ENCODE measurements around the gene ZCCHC14.
"Not testable (repeated sequence)": the region's sequence is repeated elsewhere in the genome, so short reads cannot be mapped to it uniquely, and the experiment has no call there.

ZCCHC14 gene

DNA sequence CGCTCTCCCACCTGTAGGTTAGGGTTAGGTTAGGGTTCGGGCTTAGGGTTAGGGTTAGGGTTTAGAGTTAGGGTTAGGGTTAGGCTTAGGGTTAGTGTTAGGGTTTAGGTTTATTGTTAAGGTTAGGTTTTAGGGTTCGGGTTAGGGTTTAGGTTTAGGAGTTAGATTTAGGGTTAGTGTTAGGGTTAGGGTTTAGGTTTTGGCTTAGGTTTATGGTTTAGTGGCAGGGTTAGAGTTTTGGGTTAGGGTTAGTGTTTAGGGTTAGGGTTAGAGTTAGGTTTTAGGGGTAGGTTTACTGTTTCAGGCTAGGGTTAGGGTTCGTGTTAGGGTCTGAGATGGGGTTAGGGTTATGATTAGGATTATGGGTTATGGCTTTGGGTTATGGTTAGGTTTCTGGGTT, 31.6 kb upstream of the ZCCHC14 start:
- no peak for DNase-seq (ENCODE audit: low spot score)

DNA sequence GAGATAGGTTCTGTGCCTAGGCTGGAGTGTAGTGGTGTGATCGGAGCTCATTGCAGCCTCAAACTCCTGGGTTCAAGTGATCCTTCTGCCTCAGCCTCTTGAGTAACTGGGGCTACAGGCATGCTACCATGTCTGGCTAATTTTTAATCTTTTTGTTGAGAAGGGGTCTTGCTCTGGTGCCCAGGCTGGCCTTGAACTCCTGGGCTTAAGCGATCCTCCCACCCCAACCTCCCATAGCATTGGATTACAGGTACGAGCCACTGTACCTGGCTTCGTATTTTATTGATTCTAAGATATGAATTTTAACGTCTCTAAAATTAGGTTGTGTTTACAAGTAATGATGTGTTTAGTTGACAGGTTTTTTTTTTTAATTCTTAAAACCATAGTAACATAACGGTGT, 30.8 kb upstream of the ZCCHC14 start:
- not testable (repeated sequence) for DNase-seq (ENCODE audit: low spot score)

DNA sequence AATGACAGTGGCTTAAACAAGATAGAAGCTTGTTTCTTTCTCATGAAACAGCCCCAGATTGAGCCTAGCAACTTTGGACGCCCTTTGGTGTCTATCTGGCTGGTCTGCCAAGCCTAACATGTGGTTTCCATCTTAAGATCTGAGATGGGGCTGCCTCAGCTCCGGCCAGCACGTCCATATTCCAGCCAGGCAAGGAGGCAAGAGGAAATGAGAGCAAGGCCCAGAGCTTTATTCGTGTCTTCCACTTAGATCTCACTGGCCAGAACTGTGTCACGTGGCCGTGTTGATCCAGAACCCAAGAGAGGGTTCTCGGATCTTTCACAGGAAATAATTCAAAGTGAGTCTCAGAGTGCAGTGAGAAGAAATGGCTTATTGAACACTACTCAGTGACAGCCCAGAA, 28.9 kb upstream of the ZCCHC14 start:
- DNase-seq (ENCODE audit: low spot score) = not testable (repeated sequence)

DNA sequence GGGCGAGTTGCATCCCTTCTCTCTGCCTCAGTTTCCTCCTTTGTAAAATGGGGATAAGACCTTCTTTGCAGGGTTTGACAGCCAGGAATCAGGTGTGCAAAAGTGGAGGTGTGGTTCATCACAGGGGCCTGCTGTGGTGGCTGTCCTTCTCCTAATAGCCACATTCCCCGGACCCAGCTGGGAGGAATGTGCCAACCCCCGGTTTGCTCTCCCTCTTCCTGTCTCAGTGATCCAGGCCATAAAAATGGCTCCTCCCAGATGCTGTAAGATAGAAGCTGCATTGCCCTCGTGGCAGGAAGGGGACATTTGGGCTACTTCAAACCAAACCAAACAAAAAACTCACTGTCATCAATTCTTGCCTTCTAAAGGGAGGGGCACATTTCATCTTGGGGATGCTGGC, 26.3 kb upstream of the ZCCHC14 start:
- not testable (repeated sequence) for DNase-seq (ENCODE audit: low spot score)

DNA sequence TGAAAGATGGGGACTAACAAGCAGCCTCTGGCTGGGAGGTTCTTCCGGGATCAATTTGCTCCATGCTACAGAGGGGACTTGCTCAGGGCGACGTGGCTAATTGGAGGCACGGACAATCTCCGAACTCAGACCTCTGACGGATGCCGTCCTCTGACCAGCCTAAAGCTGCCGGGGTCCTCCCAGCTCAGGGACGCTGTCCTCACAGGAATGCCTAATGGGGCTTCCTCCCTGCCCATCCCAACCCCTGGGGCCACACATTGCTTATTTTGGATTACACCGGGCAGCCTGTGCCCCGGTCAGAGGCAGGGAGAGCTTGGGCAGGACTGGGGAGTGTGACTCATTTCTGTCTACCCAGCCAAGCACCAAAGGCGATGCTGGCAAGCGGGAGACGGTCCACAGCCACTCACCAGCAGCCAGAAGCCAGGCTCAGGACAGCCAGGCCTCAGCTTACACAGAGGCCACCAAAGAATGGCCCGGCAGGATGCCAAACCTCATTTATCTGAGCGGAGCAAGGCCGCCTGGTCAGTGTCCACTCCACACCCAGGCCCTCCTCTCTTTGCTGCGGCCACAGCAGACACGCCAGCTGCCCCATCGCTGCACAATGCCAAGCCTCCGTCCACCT, 25.7 kb upstream of the ZCCHC14 start:
- not testable (repeated sequence) for DNase-seq (ENCODE audit: low spot score)

DNA sequence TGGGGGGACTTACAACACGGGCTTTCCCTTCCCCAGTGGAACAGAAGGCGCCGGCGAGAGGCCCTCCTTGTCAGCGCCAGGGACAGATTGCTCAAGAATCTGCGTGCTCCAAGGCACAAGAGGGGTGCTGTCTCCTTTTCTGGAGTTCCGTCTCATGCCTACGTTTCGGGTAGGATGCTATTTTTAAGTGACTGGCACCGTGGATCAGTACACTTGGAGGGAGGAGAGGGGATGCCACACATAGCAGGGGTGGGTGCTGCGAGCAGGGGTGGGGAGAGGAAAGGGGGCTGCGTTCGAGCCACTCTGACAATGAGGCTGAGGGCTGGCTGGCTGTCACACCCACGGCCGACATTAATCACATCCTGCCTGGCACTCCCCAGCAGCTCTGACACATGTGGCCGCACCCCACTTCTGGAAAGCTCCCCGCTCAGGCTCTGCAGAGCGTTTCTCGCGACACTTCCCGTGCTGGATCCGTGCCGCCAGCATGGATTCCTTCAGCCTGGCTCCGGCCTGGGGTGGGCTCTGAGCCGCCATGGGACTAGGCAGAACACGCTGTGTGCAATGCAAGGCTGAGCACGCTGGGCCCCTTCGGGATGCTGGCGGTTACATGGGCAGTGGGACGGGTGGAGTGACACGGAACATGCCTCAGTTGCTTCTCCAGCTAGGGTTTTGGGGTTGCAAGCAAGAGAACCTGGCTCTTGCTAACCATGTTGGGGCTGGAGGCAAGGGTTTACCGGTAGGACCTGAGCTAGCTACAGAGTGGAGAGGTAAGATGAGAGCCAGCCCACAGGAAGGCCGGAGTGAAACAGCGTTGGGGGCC, 25.0 kb upstream of the ZCCHC14 start:
- DNase-seq (ENCODE audit: low spot score) = not testable (repeated sequence)

DNA sequence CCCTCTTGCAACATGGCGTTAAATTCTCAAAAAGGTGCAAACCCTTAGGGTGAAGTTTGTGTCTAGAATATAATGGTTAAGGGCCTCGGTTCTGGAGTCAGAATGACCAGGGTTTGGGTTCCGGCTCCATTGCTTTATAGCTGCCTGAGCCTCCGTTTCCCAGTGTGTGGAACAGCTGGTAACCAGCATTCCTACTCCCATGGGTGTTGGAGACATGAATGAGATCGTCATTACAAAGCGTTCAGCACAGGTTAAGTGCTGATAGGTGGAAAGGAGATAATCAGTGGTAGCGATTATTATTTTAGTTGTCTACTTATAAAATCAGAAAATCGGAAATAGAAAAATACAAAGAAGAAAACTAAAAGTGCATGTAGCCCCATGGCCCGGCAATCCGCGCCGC, 23.5 kb upstream of the ZCCHC14 start:
- no peak for DNase-seq (ENCODE audit: low spot score)

DNA sequence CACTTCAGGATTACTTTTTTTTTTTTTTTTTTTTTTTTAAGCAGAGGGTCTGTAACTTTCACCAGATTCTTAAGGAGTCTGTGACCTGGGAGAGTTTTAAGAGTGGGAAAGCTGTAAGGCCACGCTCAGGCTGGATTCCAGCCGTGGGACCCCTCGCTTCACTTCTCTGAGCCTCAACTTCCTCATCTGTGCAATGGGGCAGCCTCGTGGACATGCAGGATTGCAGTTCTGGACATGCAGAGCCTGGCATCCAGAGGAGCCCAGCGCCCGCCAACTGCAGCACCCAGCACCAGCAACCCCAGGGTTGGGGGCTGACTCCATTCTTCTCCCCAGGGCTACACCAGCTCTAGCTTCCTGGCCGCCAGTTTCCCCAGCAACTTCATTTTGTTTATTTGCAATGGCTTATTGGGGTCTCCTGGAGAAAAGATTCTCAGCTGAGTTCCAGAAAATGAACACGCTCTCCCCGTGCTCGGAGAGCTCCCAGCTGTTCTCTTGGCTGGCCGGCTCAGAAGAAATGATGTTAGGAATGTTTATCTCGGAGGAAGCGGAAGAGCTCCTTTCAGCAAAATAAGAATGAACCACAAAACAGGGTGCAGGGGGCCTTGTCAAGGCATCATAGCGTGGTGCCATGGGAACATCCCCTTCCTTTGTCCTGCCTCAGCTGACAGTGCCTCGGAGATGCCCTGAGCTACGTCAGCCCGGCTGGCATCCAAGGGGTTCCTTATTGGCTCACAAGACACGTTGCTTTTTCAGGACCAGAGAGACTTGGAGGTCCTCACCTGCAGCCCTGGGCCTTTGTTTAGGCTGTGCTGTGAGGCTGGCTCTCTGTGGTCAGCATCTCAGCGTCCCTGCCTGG, 22.9 kb upstream of the ZCCHC14 start:
- DNase-seq (ENCODE audit: low spot score) = no peak

DNA sequence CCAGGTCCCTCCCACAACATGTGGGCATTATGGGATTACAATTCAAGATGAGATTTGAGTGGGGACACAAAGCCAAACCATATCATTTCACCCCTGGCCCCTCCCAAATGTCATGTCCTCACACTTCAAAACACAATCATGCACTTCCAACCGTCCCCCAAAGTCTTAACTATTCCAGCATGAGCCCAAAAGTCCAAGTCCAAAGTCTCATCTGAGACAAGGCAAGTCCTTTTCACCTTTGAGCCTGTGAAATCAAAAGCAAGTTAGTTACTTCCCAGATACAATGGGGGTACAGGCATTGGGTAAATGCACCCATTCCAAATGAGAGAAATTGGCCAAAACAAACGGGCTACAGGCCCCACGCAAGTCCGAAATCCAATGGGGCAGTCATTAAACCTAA, 17.0 kb upstream of the ZCCHC14 start:
- not testable (repeated sequence) for DNase-seq (ENCODE audit: low spot score)

DNA sequence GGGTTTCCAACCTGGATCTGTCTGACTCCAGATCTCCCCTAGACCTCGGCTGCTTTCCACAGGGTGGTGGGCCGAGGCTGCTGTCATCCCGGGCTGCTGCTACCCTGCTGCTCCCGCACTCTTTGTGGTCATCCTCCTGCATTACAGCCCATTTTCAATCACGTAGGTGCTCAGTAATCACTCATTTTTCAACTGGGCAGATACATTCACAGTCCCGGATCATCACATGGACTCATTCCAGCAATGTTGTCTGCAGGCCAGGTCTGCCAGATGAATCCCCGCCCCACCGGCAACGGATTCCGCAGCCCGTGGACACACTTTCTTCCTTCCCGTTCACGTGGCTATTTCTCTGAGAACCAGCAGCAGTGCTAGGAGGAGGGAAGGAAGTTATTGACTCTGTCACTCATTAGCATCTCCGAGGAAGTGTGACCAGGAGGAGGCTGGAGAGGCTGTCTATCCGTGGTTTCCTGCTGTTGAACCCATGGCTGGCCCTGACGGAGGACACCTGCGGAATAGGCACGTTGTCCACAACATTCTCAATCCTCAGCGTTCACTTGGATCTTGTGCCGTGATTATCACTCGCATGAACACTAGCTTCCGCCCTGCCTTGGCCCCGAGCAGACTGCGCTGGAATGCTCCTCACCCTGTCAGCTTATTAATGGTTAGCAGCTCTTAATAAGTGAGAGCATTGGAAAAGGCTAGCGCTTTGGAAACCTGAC, 14.7 kb upstream of the ZCCHC14 start:
- no peak for DNase-seq (ENCODE audit: low spot score)

DNA sequence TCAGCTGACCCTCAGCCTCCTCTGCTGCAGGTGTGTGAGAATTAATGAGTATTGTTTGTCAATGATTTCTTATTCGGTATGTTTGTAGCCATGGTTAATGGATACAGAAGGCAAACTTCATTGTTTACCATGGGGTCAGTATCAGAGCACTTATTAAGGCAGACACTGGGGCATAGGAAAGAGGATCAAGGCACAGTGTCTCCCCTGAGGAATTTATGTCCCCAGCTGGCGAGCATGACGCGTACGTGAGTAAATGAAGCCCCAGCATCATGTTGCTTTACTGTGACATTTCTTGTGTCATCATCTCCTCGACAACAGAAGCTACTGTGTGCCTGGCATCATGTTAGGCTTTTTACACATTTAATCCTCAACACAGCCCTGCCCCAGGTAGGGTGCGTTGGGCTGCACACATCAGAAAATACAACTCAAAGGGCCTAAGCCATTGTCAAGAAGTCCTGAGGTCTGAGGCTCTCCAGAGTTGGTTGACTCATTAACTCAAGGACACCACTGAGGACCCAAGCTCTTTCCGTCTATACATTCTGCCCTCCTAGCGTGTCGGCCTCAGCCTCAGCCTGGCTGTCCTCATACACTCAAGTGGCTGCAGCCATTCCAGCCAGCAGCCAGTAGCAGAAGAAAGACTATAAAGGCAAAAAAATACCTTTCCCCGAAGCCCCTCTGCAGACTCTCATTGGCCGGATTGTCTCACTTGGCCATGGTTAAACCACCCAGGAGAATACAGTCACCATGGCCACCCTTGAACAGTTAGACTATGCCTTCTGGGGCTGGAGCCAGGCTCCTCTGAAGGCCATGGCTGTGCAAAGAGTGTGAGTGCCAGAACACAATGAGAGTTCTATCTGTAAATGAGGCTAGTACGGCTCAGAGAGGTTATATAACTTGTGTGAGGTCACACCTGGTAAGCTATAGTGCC, 13.9 kb upstream of the ZCCHC14 start:
- DNase-seq (ENCODE audit: low spot score) = no peak

DNA sequence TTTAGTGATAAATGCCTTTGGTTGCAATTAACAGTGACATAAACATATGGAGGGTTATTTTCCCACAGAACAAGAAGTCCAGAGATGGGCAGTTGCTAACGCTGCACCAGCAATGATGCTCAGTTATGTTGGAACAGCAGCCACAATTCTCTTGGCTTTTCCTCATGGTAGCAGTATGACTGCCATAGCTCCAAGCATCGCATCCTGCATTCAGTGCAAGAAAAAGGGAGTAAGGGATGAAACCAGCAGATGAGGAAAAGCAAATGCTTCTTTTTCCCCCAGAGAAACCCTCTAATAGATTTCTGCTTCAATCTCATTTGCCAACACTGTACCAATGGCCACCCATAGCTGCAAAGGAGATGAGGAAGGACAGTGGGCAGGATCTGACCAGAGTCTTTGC, 13.0 kb upstream of the ZCCHC14 start:
- DNase-seq (ENCODE audit: low spot score) = no peak

DNA sequence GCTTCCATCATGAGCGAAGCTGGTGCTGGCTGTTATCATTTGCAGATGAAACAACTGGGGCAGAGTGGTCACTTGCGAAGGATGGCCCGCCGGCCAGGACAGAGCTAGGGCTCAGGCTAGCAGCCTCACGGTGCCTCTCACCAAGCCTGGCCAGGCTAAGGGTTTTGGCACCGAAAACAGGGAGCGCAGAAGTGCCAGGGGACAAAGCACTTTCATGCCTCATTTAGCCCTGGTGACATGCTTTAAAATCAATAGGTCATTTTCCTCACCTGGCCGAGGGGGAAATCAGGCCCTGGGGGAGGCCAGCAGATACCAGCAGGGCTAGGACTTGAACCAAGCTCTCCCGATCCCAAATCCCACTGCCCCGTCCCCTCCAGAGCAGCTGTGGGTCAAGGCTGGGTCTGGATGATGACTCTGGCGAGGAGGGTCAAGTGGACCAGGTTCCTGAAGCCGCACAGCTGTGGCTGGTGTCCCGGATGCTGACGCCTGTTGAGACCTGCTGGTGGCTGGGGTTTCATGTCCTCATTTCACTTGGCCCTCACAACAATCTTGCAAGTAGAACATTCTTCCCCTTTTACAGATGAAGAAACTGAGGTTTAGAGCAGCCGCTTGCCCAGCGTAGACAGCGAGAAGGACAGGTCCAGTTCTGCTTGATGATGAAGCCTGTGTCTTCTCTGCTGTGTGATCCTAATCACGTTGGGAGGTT, 10.6 kb upstream of the ZCCHC14 start:
- not testable (repeated sequence) for DNase-seq (ENCODE audit: low spot score)

DNA sequence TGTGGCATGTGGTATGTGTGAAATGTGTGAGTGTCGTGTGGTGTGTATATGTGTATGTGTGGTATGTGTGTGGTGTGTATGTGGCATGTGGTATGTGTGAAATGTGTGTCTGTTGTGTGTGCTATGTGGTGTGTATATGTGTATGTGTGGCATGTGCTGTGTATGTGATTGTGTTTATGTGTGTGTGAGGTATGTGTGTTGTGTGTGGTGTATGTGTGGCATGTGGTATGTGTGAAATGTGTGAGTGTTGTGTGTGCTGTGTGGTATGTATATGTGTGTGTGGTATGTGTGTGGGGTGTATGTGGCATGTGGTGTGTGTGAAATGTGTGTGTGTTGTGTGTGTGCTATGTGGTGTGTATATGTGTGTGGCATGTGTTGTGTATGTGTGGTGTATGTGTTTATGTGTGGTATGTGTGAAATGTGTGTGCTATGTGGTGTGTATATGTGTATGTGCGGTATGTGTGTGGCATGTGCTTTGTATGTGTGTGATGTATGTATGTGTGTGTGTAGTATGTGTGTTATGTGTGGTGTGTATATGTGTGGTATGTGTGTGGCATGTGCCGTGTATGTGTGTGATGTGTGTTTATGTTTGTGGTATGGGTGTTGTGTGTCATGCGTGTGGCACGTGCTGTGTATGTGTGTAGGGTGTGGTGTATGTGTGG, 9.6 kb upstream of the ZCCHC14 start:
- DNase-seq (ENCODE audit: low spot score) = no peak

DNA sequence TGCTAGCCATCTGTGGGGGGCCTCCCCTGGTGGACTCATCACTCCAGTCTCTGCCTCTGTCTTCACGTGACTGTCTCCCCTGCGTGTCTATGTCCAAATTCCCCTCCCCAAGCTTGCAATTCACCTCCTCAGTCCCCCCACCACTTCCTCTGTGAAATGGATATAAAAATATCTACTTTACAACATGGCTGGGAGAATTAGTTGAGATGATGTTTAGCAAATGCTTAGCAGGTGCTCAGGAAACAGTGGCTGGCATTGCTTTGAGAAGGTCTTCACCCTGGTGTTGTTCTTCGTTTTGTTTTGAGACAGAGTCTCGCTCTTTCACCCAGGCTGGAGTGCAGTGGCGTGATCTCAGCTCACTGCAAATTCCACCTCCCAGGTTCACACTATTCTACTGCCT, 8.3 kb upstream of the ZCCHC14 start:
- DNase-seq (ENCODE audit: low spot score) = no peak

DNA sequence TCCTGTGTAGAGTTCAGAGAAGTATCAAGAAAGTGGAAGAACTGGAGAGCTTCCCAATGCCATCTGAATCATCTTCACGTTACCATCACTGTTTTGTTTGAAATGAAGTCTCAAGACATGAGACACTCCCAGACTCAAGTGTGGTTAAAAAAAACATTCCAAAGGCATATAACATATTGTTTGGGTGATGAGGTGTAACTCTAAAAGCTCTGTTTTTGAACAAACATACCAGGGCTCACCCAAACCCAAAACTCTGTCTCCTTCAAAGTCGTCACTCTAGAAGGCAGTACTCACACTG, 6.3 kb upstream of the ZCCHC14 start:
- DNase-seq (ENCODE audit: low spot score) = no peak

DNA sequence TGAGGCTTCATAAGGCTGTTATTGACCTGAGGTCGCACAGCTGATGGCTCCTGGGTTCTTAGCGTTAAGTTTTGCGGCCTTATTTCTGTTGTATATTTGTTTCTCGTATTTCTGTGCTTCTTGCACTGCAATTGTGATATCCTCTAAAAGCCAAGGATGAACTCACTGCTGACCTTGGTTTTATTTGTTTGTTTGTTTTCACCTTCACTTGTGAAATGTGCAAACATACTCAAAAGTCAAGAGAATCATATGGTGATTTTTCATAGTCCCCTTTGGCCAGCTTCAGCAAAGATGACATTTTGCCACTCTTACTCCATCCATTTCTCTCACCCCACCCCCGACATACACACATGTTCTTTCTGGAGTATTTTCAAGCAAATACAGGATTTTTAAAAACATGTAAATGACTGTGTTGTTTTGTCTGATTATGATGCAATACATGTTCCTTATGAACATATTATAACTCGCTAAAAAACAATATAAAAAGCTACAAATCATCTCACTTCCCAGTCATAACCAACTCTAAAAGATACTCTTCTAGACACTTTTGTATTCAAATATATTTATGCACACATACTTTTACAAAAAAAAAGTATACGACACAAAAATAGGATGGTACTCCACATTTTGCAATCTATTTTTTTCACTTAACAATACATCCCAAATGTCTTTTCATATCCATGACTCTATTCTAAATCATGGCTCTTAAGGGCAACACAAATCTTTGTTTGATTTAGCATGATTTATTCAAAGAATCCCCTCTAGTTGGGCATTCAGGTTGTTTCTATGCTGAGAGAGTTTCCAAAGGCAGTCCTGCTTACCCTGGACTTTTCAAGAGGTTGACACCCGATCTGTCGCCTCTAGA, 5.7 kb upstream of the ZCCHC14 start:
- DNase-seq (ENCODE audit: low spot score) = no peak

DNA sequence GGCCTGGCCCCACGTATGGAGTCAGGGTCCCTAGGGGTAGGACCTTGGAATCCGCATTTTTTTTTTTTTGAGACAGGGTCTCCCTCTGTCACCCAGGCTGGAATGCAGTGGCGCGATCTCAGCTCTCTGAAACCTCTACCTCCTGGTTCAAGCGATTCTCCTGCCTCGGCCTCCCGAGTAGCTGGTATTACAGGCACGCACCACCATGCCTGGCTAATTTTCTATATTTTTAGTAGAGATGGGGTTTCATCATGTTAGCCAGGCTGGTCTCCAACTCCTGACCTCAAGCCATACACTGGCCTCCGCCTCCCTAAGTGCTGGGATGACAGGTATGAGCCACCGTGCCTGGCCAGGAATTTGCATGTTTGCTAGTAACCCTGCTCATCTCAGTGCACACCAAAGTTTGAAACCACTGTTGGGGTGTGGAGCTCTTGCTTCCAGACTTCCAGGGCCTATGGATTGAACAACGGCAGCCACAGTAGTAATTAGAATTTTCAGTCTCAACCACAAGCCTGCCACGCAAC, 5.0 kb upstream of the ZCCHC14 start:
- not testable (repeated sequence) for DNase-seq (ENCODE audit: low spot score)

Measured in D341Med (cell line).